Calu3 (cell line): ENCODE data around the gene POP4. TPM values are rescaled to one million over a fixed set of nuclear protein-coding genes. Genes with fewer than 3 reads are reported as not detected.

Experiments used
- BruUV-seq: library from RNA; stranded (reverse); fragments of 400-500 nt; replicated peaks from 2 replicates; lab custom pipeline; 2021; lab: Mats Ljungman, UMichigan
- CTCF ChIA-PET: fragments of 300-600 bp; sonication (Branson Sonifier 250); formaldehyde crosslinking; loops from one replicate; lab custom pipeline; 2022; ENCODE audit warnings: antibody characterized with exemption; lab: Charles Lee
- DNase-seq: peaks from one replicate; pipeline ENCODE4 v3.0.0; 2022
- H3K27ac Mint-ChIP-seq: one replicate; pipeline ENCODE4 v1.8.0; 2022; ENCODE audit warnings: mixed read lengths; ENCODE audit not compliant: unreplicated experiment
- H3K27me3 Mint-ChIP-seq: one replicate; pipeline ENCODE4 v1.8.0; 2022; ENCODE audit warnings: mixed read lengths; ENCODE audit not compliant: unreplicated experiment
- H3K36me3 Mint-ChIP-seq: one replicate; pipeline ENCODE4 v1.8.0; 2022; ENCODE audit warnings: mild to moderate bottlenecking, moderate library complexity, mixed read lengths; ENCODE audit not compliant: insufficient read depth, unreplicated experiment
- H3K4me1 Mint-ChIP-seq: one replicate; pipeline ENCODE4 v1.8.0; 2022; ENCODE audit warnings: mild to moderate bottlenecking, low read depth, mixed read lengths; ENCODE audit not compliant: unreplicated experiment
- H3K4me3 Mint-ChIP-seq: one replicate; pipeline ENCODE4 v1.8.0; 2022; ENCODE audit warnings: mild to moderate bottlenecking, low read depth, moderate library complexity, mixed read lengths; ENCODE audit not compliant: unreplicated experiment
- H3K9me3 Mint-ChIP-seq: one replicate; pipeline ENCODE4 v1.8.0; 2022; ENCODE audit warnings: low read depth, mixed read lengths; ENCODE audit not compliant: unreplicated experiment
- intact Hi-C: fragments of 100-400 bp; cut with micrococcal nuclease; formaldehyde crosslinking; loops from one replicate; pipeline ENCODE4 v1.10.0; 2022; ENCODE audit not compliant: unreplicated experiment
- total RNA-seq: library from RNA; stranded (reverse); gene quantifications from 2 replicates; pipeline ENCODE4 v1.2.3, GENCODE V29; 2022
- TF ChIP-seq, protein P1 (sequence below): fragments of 200-600 bp; IDR thresholded peaks from one replicate; pipeline ENCODE4 v1.8.0; 2022; ENCODE audit warnings: antibody characterized with exemption; ENCODE audit not compliant: unreplicated experiment

The POP4 gene
- total RNA-seq, 1 experiment from 2014 or later, result 72.9 TPM

DNA sequence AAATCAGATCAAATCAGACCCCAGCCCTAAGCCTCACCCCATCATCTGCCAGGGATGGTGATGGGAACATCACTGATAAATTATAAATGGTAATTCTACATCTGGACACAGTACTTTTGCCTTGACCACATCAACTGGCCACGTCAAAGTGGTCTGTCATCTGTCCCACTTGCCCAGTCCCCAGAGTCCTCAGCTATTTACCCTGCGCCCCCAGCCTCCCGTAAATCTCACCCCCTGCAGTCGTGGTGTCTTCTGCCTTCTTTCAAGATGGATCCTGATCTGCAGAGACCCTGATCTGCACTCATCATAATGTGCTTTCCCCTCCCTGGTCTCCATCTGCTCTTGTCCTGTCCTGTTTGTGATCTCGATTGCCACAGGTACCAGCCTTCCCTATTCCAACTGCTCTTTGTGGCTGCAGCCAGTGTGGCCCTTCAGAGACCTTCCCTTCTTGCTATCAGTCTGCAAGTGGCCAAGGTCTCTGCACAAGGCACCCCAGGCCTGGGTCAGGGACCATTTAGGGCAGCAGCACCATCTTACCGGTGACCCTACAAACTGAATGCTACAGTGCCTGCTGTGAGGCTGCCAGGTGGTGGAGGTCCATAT, 26.7 kb upstream of the POP4 start:
- no TSS peak for BruUV-seq
- H3K27ac Mint-ChIP-seq, result no peak overlapping the region
- H3K36me3 Mint-ChIP-seq, result no peaks in the 10 kb centered on the region
- no peaks in the 10 kb centered on the region for H3K4me1 Mint-ChIP-seq
- no peak for DNase-seq
- intact Hi-C loops, result no loop called here
- H3K27me3 Mint-ChIP-seq, result peaks cover 95% of the 10 kb centered on the region
- TF ChIP-seq, protein P1, sequence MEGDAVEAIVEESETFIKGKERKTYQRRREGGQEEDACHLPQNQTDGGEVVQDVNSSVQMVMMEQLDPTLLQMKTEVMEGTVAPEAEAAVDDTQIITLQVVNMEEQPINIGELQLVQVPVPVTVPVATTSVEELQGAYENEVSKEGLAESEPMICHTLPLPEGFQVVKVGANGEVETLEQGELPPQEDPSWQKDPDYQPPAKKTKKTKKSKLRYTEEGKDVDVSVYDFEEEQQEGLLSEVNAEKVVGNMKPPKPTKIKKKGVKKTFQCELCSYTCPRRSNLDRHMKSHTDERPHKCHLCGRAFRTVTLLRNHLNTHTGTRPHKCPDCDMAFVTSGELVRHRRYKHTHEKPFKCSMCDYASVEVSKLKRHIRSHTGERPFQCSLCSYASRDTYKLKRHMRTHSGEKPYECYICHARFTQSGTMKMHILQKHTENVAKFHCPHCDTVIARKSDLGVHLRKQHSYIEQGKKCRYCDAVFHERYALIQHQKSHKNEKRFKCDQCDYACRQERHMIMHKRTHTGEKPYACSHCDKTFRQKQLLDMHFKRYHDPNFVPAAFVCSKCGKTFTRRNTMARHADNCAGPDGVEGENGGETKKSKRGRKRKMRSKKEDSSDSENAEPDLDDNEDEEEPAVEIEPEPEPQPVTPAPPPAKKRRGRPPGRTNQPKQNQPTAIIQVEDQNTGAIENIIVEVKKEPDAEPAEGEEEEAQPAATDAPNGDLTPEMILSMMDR, result no peak
- CTCF ChIA-PET, result no interaction called here
- H3K9me3 Mint-ChIP-seq, result no peaks in the 10 kb centered on the region
- no peak overlapping the region for H3K4me3 Mint-ChIP-seq

DNA sequence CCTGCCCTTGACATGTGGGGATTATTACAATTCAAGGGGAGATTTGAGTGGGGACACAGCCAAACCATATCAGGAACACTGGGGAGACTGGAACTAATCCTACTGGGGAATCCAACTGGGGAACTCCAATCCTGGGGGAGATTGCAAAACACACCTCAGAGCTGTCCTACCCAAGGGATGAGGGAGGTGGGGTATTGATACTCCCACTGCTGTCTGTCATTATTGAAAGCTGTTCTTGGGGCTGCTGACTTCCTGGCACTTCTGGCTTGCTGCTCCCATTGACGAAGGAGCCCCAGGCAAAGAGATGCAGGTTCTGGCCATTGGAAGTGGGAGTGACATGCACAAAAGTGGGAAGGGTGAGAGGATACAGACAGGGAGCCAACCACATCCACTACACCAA, 24.7 kb upstream of the POP4 start:
- no TSS peak for BruUV-seq
- no peak for DNase-seq
- H3K27me3 Mint-ChIP-seq, result peaks cover 94% of the 10 kb centered on the region
- TF ChIP-seq, protein P1, result no peak
- H3K4me1 Mint-ChIP-seq, result no peaks in the 10 kb centered on the region
- intact Hi-C loops, result no loop called here
- CTCF ChIA-PET, result no interaction called here
- no peaks in the 10 kb centered on the region for H3K36me3 Mint-ChIP-seq
- H3K4me3 Mint-ChIP-seq, result no peak overlapping the region
- H3K27ac Mint-ChIP-seq, result no peak overlapping the region
- no peaks in the 10 kb centered on the region for H3K9me3 Mint-ChIP-seq

DNA sequence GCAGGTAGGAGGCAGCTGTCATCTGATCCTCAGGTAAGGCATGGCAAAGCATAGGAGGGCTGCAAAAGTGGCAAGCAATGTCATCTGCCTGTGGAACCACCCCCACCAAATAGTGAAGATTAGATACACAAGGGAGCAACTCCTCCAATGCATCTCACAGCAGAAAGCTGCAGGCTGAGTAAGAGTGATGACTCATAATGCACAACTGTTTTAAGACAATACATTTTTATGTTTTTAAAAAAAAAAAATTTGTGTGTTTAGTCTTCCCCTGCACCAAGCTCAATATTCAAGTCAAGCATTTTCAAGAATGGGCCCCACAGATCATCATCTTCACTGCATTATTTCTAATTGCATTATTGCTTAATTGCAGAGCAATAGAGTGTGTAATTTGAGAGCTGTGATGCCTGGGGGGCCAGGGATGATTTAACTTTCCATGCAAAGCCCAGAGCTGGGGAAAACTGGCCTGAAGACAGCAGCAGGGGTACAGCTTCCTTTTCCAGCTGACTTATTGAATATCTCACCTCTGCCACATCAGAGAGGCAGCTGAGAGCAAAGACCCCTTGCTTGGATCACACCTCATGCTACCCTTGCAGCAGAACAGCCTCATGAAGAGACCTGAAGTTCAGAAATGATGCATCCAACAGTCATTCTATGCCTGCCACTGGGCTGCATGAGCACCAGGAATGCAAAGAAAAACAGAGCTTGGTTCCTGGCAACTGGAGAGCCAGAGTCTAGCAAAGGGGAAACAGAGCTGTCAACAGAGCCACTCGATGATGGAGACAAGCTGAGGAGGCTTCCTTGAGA, 22.7 kb upstream of the POP4 start:
- CTCF ChIA-PET, result no interaction called here
- no peaks in the 10 kb centered on the region for H3K9me3 Mint-ChIP-seq

DNA sequence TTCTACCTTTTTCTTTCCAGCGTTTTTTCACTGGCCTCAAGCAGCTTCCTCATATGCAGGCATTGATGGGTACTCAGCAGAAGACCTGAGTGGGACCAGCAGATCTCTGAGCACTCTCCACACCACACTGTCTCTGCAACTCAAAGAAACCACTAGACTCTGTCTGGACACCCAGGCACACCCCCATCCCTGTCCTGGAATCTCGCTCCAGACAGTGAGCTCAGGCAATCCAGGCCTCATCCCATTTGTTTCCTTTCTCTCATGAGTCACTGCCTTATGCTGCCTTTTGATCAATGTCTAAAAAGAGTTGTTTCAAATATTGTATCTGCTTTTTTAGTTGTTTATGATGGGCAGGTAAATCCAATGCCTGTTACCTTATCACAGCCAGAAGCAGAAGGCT, 19.7 kb upstream of the POP4 start:
- Mint-ChIP-seq H3K27ac (no peak overlapping the region), H3K27me3 (peaks cover 83% of the 10 kb centered on the region), H3K4me1 (no peaks in the 10 kb centered on the region), H3K4me3 (no peak overlapping the region), H3K36me3 (no peaks in the 10 kb centered on the region), H3K9me3 (no peaks in the 10 kb centered on the region)
- DNase-seq, result no peak
- TF ChIP-seq, protein P1, result no peak
- no TSS peak for BruUV-seq
- CTCF ChIA-PET, result interaction anchor here (0.5 kb wide), 1 partner anchor 341 kb away, joined by 3 read pairs; no protein-coding TSS in a partner anchor
- intact Hi-C loops, result no loop called here

More for the DNA sequence above, 22.7 kb upstream of the POP4 start:
- intact Hi-C loops, result no loop called here
- no TSS peak for BruUV-seq
- TF ChIP-seq, protein P1, result no peak
- Mint-ChIP-seq H3K4me1 (no peaks in the 10 kb centered on the region), H3K27ac (no peak overlapping the region), H3K27me3 (peaks cover 88% of the 10 kb centered on the region), H3K4me3 (no peak overlapping the region), H3K36me3 (no peaks in the 10 kb centered on the region)
- no peak for DNase-seq
